ENCODE data around the gene CD53.
"Not testable (repeated sequence)": the region's sequence is repeated elsewhere in the genome, so short reads cannot be mapped to it uniquely, and the experiment has no call there.

CD53 gene

DNA sequence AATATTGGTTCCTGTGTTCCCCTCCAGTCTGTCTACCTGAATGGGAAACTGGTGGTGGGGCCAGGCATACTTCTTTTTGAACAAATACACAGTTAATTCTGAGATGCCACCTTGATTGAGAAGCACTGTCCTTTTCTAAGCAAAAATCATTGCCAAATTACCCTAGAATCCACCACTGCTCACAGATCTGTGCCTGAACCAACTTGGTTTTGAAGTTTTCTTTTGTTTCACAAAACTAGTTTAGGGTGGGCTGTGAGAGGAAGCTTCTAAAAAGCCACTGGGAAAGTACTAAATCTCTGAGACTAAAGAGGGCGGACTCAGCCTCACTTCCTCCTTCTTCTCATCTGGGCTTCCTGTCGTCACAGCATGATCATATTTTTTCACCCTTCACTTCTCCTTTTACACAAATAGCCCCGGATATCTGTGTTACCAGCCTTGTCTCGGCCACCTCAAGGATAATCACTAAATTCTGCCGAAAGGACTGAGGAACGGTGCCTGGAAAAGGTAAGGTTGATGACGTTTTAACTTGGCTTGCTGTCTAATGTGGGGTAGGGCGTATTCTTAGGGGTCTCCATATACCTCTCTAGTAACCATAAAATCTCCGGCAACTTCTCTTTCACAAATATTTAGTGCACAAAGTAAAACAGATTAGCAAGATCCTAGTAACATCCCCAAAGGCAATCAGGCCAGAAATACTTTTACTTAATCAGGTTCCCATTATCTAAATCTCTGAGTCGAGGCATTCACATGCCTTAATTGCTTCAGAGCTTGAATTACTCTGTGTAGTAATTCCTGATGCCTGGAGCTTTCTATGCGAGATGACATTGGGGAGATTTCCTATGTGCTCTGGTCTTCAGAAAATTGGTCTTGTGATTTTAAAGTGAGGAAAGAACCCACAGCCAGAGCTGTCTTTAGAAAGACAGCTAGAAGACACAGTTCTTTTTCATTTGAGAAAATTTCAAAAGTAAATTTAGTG, at the start of gene CD53:
Gene CD53 (plus strand): TSS at position 404 of the 976 bp plus-strand sequence. CDS start 18,261 bp downstream, outside the sequence.
- DNase-seq = no peak

DNA sequence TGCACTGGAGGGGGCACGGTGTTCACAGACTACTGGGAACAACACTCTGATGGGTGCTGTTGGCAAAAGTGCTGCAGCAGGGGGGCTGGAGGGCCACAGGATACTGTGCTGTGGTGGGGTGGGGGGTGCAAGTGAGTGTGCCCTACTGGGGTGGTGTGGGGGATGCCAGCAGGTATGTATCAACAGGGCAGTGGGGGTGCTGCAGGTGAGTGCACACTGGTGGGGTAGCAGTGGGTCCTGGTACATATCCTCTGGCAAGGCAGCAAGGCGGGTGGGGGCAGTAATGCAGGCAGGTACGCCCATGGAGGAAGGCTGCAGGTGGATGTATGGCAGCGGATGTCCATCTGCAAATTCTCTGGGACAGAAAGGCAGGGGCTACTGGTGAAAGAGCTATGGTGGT, 48.8 kb upstream of the CD53 start:
- DNase-seq = no peak

GRCh38 chr1:110829955-110830553, 42.9 kb upstream of the CD53 start:
- peak; percentile 26 for DNase-seq

DNA sequence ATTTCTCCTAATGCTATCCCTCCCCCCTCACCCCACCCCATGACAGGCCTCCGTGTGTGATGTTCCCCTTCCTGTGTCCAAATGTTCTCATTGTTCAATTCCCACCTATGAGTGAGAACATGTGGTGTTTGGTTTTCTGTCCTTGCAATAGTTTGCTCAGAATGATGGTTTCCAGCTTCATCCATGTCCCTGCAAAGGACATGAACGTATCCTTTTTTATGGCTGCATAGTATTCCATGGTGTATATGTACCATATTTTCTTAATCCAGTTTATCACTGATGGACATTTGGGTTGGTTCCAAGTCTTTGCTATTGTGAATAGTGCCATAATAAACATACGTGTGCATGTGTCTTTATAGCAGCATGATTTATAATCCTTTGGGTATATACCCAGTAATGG, 39.2 kb upstream of the CD53 start:
- DNase-seq = not testable (repeated sequence)

GRCh38 chr1:110846861-110847260, 26.1 kb upstream of the CD53 start:
- no peak for DNase-seq

- no peak for DNase-seq
These were observed 22.8 kb upstream of the CD53 start for GRCh38 chr1:110850145-110850544.

- DNase-seq = no peak
These were observed 22.3 kb upstream of the CD53 start for GRCh38 chr1:110850627-110851026.

GRCh38 chr1:110853135-110853534, 19.8 kb upstream of the CD53 start:
- DNase-seq = no peak

DNA sequence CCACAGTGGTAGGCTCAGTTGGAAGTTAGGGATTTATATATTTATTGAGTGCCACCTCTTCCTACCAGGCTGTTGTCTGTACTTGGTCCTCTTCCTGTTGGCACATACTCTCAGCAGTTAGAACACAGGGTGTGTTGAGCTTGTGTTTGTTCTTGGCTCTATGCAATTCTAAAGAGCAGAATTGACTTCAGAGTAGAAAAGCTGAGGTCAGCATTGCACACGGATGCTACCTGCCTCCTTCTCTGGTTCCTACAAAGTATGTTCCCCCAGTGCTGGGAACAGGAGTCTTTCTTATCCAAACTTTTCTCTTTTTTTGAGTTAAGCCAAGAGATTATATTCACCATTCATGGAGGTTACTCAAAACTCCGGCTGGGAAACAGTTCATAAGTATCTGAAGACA, 16.5 kb upstream of the CD53 start:
- no peak for DNase-seq

DNA sequence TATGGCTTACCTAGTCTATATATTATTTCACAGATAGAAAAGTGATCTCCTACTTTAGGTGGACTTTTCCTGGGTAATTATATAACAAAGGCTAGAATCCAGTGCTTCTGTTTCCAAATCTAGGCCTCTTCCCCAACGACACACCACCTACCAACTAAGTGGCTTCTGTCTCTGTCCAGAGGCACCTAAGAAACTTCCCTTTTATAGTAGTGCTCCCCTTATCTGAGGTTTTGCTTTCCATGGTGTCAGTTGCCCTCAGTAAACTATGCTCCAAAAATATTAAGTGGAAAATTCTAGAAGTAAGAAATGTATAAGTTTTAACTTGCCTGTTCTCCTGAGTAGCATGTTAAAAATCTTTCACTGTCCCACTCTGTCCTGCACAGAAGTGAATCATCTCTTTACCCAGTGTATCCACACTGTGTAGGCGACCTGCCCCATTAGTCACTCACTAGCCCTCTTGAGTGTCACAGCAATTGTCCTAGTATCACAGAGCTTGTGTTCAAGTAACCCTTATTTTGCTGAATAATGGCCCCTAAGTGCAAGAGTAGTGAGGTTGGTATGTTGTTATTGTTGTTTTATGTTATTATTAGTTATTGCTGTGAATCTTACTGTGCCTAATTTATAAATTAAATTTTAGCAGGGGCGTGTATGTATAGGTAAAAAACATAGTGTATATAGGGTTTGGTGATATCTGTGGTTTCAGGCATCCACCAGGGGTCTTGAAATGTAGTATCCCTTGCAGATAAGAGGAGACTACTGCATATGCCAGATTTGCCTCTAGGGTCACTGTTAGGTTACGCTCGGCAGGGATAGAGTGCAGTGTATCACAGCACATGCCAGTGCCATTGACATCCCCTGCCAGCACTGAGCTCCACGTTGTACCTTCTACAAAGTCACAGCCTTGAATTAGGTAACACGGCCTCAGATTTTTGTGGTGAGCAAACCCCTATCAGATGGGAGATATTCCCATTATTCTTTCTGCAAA, 14.7 kb upstream of the CD53 start:
- DNase-seq = no peak

DNA sequence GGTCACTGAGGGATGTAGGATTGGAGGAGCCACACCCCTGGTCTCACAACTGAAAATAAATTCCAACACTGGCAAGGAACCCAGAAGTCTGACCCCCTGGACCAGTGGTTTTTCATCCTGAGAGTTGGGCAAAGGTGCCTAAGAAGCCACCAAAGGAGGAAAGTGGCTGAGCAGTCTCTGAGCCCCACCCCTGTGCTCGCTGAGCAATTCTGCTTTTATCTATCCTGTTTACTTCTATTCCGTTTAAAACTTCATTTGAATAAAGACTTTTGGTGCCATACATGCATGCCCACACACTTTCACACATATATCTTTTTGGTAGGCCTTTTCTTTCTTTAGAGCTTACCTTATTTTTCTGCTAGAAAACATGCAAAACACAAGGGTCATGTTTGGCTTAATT, 13.9 kb upstream of the CD53 start:
- DNase-seq = no peak

DNA sequence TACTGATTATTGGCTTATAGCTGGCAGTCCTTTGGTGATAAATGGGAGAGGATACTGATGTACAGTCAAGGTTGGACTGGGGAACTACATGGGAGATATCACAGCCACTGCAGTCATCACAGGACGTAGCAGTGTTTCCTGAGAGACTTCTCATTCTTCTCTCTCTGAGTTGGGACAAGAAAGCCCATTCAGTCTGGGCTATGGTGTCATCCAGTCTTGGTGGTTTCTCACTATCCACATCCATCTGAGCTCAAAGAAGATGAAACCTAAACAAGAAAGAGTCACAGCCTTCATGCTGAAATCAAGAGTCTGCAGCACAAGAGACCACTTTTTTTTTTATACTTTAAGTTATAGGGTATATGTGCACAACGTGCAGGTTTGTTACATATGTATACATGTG, 12.8 kb upstream of the CD53 start:
- no peak for DNase-seq

DNA sequence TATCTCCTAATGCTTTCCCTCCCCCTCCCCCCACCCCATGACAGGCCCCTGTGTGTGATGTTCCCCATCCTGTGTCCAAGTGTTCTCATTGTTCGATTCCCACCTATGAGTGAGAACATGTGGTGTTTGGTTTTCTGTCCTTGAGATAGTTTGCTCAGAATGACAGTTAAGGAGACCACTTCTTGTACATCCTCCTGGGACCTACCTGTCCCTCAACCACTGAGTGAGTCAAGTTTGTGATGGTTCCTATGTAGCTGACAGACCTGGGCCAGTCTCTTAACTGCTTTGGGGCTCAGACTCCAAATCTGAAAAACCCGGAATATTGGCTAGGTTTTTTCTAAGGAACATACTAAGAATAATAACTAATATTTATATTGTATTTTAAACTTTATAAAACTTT, 12.3 kb upstream of the CD53 start:
- not testable (repeated sequence) for DNase-seq

DNA sequence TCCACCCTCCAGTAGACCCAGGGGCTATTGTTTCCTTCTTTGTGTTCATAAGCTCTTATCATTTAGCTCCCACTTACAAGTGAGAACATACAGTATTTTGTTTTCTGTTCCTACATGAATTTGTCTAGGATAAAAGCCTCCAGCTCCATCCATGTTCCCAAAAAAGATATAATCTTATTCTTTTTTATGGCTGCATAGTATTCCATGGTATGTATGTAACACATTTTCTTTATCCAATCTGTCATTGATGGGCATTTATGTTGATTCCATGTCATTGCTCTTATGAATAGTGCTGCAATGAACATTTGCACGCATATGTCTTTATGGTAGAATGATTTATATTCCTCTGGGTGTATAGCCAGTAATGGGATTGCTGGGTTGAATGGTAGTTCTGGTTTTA, 11.0 kb upstream of the CD53 start:
- not testable (repeated sequence) for DNase-seq

DNA sequence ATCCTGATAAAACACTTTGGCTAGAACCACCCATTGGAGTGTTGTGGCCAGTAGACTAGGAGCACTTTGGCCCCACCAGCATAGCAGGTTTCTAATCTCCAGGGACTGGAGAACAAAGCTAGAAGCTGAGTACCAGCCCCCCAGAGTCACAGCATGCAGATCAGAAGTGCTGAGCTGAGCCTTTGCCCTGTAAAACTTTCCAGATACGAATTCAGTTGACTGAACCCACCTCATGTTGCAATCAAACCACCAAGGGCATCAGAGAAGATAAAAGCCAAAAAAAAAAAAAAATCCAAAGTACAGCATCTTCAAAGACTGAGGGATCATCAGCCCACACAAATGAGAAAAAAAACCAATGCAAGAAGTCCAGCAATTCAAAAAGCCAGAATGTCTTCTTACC, 8.7 kb upstream of the CD53 start:
- no peak for DNase-seq

- no peak for DNase-seq
These were observed 2.1 kb upstream of the CD53 start for GRCh38 chr1:110870721-110871388.

- no peak for DNase-seq
These were observed 593 bp upstream of the CD53 start for GRCh38 chr1:110872366-110872744.

DNA sequence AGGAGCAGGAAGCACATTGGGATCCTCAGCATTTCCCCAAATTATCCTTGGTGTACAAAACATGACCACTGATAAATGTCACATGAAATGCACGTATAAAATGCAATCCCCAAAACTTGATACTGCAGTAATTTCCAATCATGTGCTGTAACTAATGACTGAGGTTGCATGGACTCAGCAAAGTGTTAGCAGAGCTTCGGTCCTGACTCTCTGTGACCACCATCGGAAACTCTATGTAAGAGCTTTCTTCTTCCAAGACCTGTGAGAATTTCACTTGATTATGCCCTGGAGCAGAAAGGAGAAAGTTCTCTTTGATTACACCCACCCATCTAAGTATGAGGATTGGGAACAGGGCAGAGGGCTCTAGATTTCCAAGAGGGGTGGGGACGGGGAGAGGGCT, 908 bp downstream of the CD53 start:
- DNase-seq = no peak

GRCh38 chr1:110874324-110875215, 1.6 kb downstream of the CD53 start:
- DNase-seq = no peak

DNA sequence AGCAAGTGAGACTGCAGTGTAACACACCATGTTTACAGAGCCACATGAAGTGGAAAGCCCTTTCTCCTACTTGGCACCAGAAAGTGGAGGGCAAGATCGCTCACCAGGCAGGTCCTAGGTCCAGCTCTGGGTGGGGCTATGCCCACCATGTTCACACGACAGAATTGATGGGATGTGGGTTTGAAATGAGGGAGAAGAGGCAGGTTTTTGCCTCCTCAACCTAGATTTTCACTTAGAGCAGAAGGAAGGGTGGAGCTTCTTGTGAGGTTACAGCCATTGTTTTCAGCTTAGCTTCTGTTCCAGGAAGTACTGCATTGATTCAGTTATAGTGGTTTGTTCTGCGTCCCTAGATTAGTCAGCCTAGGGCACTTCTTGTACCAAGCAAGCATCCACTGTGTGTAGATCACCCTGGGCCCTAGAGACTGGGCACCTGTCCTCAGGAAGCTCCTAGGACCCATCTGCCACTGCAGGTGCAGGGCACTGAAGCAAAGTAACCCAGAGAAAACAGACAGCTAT, 2.3 kb downstream of the CD53 start:
- DNase-seq = no peak

GRCh38 chr1:110876748-110877341, 3.9 kb downstream of the CD53 start:
- DNase-seq = no peak

All from DMS 273 treated with DMSO at 0.1 percent for 48 hours (cell line).